Panc1 (cell line): ENCODE data around the gene ZP1. TPM values are rescaled to one million over a fixed set of nuclear protein-coding genes. Genes with fewer than 3 reads are reported as not detected.

Source experiments
- ATAC-seq: fragments of 200-7000 bp; cut with Tn5 transposase; 2 replicates; pipeline ENCODE4 v1.9.1; 2020; ENCODE audit warnings: mild to moderate bottlenecking, moderate library complexity
- BruUV-seq: library from RNA; stranded (reverse); fragments of 400-500 nt; replicated peaks from 2 replicates; lab custom pipeline; 2021; lab: Mats Ljungman, UMichigan
- CTCF ChIA-PET: fragments of 300-600 bp; sonication (Branson Sonifier 250); formaldehyde crosslinking; loops from one replicate; lab custom pipeline; 2022; ENCODE audit warnings: antibody characterized with exemption; lab: Charles Lee
- POLR2A ChIA-PET: fragments of 300-600 bp; sonication (Branson Sonifier 250); formaldehyde crosslinking; loops from one replicate; lab custom pipeline; 2022; ENCODE audit warnings: antibody characterized with exemption; lab: Charles Lee
- DNase-seq: peaks from one replicate; pipeline ENCODE4 v3.0.0-alpha.2; 2010; ENCODE audit warnings: low read depth, low spot score
- H3K27ac ChIP-seq: 2 replicates; pipeline ENCODE4 v1.5.1; 2011; ENCODE audit warnings: mild to moderate bottlenecking, low read length, inconsistent platforms
- H3K27me3 ChIP-seq: fragments of 200-500 bp; sonication (Bioruptor generic); 2 replicates; pipeline ENCODE4 v1.6.0; 2014; ENCODE audit warnings: low read length, inconsistent platforms; ENCODE audit not compliant: control insufficient read depth, insufficient read depth
- H3K36me3 ChIP-seq: fragments of 200-500 bp; sonication (Bioruptor generic); 2 replicates; pipeline ENCODE4 v1.5.1; 2014; ENCODE audit warnings: inconsistent platforms, mild to moderate bottlenecking, low read length, moderate library complexity; ENCODE audit not compliant: control insufficient read depth, insufficient read depth
- H3K4me1 ChIP-seq: 2 replicates; pipeline ENCODE4 v1.5.1; 2011; ENCODE audit warnings: inconsistent platforms, mild to moderate bottlenecking, low read length, moderate library complexity; ENCODE audit not compliant: control insufficient read depth, insufficient read depth
- H3K4me3 ChIP-seq, 2 experiments: 2 replicates each; pipeline ENCODE4 v1.5.1; 2011 to 2012; ENCODE audit warnings: low read depth in 2 of 2, low read length in 2 of 2, mild to moderate bottlenecking in 2 of 2, inconsistent platforms in 1 of 2, moderate library complexity in 1 of 2
- H3K9me3 ChIP-seq: fragments of 200-500 bp; sonication (Bioruptor generic); 2 replicates; pipeline ENCODE4 v1.5.1; 2014; ENCODE audit warnings: low read depth, mild to moderate bottlenecking, inconsistent platforms, low read length, moderate library complexity; ENCODE audit not compliant: control insufficient read depth, insufficient read depth
- POLR2AphosphoS5 ChIP-seq: IDR thresholded peaks from 2 replicates; pipeline ENCODE4 v1.6.1; 2012; ENCODE audit warnings: mild to moderate bottlenecking, low read depth, low read length, moderate library complexity
- TCF7L2 ChIP-seq: IDR thresholded peaks from 2 replicates; pipeline ENCODE4 v1.6.1; 2011; ENCODE audit warnings: mild to moderate bottlenecking, low read depth, low read length, inconsistent platforms
- in situ Hi-C: cut with HindIII; loops from 2 replicates; pipeline ENCODE4 v1.10.0; 2016; ENCODE audit warnings: low sequenced_read_pairs, low pct_unique_long_range_greater_than_20kb
- intact Hi-C: fragments of 100-400 bp; cut with micrococcal nuclease; formaldehyde crosslinking; loops from one replicate; pipeline ENCODE4 v1.10.0; 2022; ENCODE audit not compliant: unreplicated experiment
- total RNA-seq: library from RNA; stranded (reverse); gene quantifications from one replicate; pipeline ENCODE4 v1.2.1, GENCODE V29; 2021; ENCODE audit not compliant: unreplicated experiment
- TF ChIP-seq, protein P1 (sequence below), 2 experiments: IDR thresholded peaks; 2 replicates each; pipeline ENCODE4 v1.6.1; 2011 to 2012; ENCODE audit warnings: low read depth in 2 of 2, control low read depth in 1 of 2, low read length in 1 of 2, mild to moderate bottlenecking in 1 of 2, moderate library complexity in 1 of 2; ENCODE audit not compliant: insufficient read depth in 1 of 2
- TF ChIP-seq, protein P2 (sequence below): fragments of 450-650 bp; IDR thresholded peaks from 2 replicates; pipeline ENCODE4 v1.5.1; 2017; ENCODE audit warnings: mild to moderate bottlenecking

The ZP1 gene
- total RNA-seq, 1 experiment from 2014 or later = not detected

DNA sequence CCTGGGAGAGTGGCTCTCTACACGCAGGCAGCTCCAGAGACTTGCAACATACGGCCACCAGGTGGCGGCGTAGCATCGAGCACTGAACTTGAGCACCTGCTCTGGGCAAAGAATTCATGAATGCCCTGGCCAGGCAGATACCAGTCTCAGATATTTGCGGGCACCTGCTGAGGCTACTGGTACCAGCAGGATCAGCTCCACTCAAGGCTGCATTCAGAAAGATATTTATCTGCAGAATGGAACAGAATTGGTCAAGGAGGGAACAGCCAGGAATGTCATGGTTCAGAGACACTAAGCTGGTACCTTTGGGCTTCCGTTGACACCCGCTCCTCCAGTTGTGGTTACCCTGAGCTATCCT, 36.2 kb upstream of the ZP1 start:
- H3K4me1 ChIP-seq = no peaks in the 10 kb centered on the region
- ATAC-seq (peak; percentile 95), DNase-seq (peak; percentile 58)
- BruUV-seq = no TSS peak
- peaks cover 8% of the 10 kb centered on the region for H3K27me3 ChIP-seq
- peak overlapping the region in 1 of 2 experiments; percentile 28; a peak in 2 of 4 replicates for H3K4me3 ChIP-seq
- H3K9me3 ChIP-seq = no peaks in the 10 kb centered on the region
- intact Hi-C loops = loop anchor here (1.0 to 5.0 kb wide), 3 partner anchors 56 to 356 kb away; no protein-coding TSS in a partner anchor
- no peak overlapping the region for H3K27ac ChIP-seq
- in situ Hi-C loops = no loop called here
- TF ChIP-seq, protein P1, sequence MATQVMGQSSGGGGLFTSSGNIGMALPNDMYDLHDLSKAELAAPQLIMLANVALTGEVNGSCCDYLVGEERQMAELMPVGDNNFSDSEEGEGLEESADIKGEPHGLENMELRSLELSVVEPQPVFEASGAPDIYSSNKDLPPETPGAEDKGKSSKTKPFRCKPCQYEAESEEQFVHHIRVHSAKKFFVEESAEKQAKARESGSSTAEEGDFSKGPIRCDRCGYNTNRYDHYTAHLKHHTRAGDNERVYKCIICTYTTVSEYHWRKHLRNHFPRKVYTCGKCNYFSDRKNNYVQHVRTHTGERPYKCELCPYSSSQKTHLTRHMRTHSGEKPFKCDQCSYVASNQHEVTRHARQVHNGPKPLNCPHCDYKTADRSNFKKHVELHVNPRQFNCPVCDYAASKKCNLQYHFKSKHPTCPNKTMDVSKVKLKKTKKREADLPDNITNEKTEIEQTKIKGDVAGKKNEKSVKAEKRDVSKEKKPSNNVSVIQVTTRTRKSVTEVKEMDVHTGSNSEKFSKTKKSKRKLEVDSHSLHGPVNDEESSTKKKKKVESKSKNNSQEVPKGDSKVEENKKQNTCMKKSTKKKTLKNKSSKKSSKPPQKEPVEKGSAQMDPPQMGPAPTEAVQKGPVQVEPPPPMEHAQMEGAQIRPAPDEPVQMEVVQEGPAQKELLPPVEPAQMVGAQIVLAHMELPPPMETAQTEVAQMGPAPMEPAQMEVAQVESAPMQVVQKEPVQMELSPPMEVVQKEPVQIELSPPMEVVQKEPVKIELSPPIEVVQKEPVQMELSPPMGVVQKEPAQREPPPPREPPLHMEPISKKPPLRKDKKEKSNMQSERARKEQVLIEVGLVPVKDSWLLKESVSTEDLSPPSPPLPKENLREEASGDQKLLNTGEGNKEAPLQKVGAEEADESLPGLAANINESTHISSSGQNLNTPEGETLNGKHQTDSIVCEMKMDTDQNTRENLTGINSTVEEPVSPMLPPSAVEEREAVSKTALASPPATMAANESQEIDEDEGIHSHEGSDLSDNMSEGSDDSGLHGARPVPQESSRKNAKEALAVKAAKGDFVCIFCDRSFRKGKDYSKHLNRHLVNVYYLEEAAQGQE (IDR thresholded peaks at IDR 0.05; ENCODE audit: insufficient read depth in 1 of 2, low read depth in 2 of 2, low read length in 1 of 2) = no peak
- TF ChIP-seq, protein P2, sequence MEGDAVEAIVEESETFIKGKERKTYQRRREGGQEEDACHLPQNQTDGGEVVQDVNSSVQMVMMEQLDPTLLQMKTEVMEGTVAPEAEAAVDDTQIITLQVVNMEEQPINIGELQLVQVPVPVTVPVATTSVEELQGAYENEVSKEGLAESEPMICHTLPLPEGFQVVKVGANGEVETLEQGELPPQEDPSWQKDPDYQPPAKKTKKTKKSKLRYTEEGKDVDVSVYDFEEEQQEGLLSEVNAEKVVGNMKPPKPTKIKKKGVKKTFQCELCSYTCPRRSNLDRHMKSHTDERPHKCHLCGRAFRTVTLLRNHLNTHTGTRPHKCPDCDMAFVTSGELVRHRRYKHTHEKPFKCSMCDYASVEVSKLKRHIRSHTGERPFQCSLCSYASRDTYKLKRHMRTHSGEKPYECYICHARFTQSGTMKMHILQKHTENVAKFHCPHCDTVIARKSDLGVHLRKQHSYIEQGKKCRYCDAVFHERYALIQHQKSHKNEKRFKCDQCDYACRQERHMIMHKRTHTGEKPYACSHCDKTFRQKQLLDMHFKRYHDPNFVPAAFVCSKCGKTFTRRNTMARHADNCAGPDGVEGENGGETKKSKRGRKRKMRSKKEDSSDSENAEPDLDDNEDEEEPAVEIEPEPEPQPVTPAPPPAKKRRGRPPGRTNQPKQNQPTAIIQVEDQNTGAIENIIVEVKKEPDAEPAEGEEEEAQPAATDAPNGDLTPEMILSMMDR = peak; percentile 94
- CTCF ChIA-PET = interaction anchor here (0.5 to 3.0 kb wide), 7 partner anchors 24 to 321 kb away, joined by 3 to 41 read pairs (median 4); partner anchors contain the start of genes MS4A10 and ZP1
- H3K36me3 ChIP-seq = no peaks in the 10 kb centered on the region
- POLR2A ChIA-PET = interaction anchor here (0.7 kb wide), 1 partner anchor 24 kb away, joined by 3 read pairs; the partner anchor contains the start of gene PTGDR2

DNA sequence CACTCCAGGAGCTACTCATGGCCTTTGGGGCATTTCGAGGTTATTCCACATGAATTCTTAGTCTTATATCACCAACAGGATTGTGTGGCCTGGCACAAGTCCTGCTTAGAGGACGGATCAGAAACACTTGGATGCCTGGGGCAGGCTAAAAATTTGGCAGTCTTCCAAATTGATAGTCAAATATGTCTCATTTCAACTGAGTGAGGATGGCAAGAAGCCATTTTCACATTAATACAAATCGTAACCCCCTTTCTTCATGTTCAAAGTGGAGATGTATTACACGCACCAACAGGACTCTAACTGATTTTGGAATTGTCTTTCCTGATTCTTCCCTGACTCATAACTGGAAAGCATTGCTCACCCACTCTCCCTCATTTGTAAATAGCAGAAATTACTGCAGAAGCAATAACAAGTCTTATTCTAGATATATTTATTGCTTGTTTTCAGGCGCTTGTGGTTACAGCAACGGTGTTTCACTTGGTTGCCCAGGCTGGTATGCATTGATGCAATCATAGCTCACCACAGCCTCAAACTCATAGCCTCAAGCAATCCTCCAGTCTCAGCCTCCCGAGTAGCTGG, 35.8 kb upstream of the ZP1 start:
- ChIA-PET CTCF (interaction anchor here (0.5 to 3.0 kb wide), 6 partner anchors 23 to 152 kb away, joined by 3 to 41 read pairs (median 4); partner anchors contain the start of genes MS4A10 and ZP1), POLR2A (no interaction called here)
- Histone ChIP-seq H3K27ac (no peak overlapping the region), H3K9me3 (no peaks in the 10 kb centered on the region), H3K27me3 (peaks cover 8% of the 10 kb centered on the region), H3K4me1 (no peaks in the 10 kb centered on the region), H3K36me3 (no peaks in the 10 kb centered on the region), H3K4me3 (no peak overlapping the region)
- no peak for DNase-seq
- in situ Hi-C loops = no loop called here
- ATAC-seq = no peak
- intact Hi-C loops = loop anchor here (1.0 to 5.0 kb wide), 3 partner anchors 56 to 356 kb away; no protein-coding TSS in a partner anchor
- TF ChIP-seq POLR2AphosphoS5 (no peak), TCF7L2 (no peak)
- TF ChIP-seq, protein P2 = no peak
- TF ChIP-seq, protein P1 (IDR thresholded peaks at IDR 0.05; ENCODE audit: insufficient read depth in 1 of 2, low read depth in 2 of 2, low read length in 1 of 2) = no peak
- BruUV-seq = no TSS peak
